Astrocyte of the spinal cord (primary cell): ENCODE data around the gene KLHL3.

Source experiments
- DNase-seq: peaks from one replicate; pipeline ENCODE4 v3.0.0; 2011; ENCODE audit warnings: low read depth, low spot score
- H3K4me3 ChIP-seq: 2 replicates; pipeline ENCODE4 v1.5.1; 2011; ENCODE audit warnings: low read depth, mild to moderate bottlenecking, low read length, moderate library complexity
- in situ Hi-C: cut with HindIII; loops from 2 replicates; pipeline ENCODE4 v1.10.0; 2017; ENCODE audit warnings: low sequenced_read_pairs
- TF ChIP-seq, protein P1 (sequence below): IDR thresholded peaks from 2 replicates; pipeline ENCODE4 v1.5.1; 2012; ENCODE audit warnings: low read depth, mild to moderate bottlenecking, low read length, inconsistent platforms

KLHL3 gene

DNA sequence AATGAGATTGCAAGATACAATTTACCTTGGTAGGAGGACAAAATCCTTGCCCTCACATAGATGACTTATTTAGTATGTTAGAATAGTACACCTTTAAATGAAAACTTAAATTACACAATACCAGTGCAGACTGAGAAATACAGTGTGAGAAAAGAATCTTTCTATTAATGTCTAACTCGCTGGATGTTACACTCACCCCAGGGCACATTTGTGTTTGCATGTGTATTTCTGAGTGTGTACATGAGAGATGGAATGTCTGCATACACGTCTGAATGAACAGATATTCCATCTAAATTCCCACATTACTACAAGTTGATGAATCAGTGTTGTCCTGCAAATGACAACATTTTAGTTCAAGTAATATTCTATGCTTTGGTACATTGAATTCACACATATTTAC is 99.8 kb downstream of the KLHL3 start:
- in situ Hi-C loops = no loop called here
- no peak overlapping the region for H3K4me3 ChIP-seq
- DNase-seq = no peak
- TF ChIP-seq, protein P1, sequence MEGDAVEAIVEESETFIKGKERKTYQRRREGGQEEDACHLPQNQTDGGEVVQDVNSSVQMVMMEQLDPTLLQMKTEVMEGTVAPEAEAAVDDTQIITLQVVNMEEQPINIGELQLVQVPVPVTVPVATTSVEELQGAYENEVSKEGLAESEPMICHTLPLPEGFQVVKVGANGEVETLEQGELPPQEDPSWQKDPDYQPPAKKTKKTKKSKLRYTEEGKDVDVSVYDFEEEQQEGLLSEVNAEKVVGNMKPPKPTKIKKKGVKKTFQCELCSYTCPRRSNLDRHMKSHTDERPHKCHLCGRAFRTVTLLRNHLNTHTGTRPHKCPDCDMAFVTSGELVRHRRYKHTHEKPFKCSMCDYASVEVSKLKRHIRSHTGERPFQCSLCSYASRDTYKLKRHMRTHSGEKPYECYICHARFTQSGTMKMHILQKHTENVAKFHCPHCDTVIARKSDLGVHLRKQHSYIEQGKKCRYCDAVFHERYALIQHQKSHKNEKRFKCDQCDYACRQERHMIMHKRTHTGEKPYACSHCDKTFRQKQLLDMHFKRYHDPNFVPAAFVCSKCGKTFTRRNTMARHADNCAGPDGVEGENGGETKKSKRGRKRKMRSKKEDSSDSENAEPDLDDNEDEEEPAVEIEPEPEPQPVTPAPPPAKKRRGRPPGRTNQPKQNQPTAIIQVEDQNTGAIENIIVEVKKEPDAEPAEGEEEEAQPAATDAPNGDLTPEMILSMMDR = no peak

DNA sequence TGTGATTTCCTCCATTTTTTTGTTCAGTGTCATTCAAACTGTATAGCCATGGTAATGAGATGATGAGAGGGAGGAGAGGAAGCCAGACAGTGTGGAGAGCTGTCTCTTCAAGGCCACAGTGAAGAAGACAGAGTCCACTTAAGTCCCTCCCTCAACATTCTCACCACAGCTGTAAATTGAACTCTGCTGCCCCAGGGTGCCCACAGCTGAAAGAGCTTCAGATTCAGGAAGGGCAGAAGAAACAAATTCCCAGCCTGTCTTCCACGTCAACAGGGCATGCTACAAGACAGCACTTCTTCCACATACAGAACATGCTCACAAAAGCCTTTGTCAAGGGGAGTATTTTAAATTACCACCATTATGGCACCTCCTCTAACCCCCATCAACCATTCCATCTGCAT is 100.4 kb downstream of the KLHL3 start:
- H3K4me3 ChIP-seq = no peak overlapping the region
- DNase-seq = peak; percentile 8
- in situ Hi-C loops = no loop called here
- TF ChIP-seq, protein P1 = no peak

DNA sequence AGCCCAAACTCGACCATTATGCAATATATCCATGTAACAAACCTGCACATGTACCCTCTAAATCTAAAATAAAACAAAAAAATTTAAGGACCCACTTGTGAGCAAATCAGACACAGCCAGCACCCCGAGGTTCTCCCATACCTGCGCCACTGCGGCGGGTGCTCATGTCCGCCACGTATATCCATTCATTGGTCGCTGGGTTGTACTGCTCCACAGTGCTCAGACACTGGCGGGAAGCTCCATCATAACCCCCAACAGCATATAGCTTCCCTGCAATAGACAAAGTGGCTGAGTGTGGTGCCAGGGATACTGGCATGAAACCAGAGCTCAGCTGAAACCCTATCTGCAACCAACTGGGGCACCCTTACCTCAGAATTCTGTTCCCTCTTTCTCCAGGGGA is 102.0 kb downstream of the KLHL3 start:
- H3K4me3 ChIP-seq = no peak overlapping the region
- in situ Hi-C loops = no loop called here
- TF ChIP-seq, protein P1 = no peak
- no peak for DNase-seq

DNA sequence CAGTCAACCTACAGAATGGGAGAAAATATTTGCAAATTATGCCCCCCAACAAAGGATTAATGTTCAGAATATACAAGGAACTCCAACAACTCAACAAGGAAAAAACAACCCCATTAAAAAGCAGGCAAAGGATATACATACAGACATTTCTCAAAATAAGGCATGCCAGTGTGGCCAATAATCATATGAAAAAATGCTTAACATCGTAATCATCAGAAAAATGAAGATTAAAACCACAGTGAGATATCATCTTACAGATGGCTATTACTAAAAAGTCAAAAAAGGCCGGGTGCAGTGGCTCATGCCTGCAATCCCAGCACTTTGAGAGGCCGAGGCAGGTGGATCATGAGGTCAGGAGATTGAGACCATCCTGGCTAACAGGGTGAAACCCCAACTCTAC is 103.2 kb downstream of the KLHL3 start:
- no peak overlapping the region for H3K4me3 ChIP-seq
- TF ChIP-seq, protein P1 = no peak
- in situ Hi-C loops = no loop called here
- DNase-seq = no peak

DNA sequence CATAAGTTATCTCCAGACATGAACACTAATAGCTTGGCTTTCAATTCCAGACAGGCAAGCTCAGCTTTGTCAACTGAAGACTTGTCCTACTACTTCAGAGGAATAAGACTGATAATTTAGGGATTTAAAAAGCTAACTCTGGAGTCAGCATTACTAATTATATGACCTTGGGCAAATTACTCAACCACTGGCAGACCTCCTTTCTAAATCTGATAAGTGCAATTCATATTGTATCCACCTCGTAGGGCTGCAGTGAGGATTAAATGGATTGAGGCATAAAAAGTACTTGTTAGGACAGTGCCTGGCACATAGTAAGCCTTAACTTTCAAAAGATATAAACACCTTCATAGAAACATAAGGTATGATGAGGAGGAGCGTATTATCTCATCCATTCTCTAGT is 104.4 kb downstream of the KLHL3 start:
- no peak for DNase-seq
- no peak overlapping the region for H3K4me3 ChIP-seq
- in situ Hi-C loops = no loop called here
- TF ChIP-seq, protein P1 = no peak

DNA sequence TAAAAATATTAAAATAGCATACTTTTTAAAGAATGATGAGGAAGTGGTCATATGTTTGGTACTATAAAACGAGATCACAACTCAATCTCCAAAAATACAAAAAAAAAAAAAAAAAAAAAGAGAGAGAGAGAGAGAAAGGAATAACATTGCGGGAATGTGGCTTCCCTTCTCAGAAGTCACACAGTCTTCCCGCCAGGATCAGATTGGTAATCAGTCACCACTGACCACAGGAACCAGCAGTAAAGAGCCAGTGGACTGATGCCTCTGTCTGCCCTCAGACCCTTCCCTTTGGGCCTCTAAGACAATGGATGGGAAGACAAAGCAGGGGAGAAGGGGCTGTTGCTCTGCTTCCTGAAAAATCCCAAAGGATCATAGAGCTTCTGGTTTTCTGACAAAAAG is 104.9 kb downstream of the KLHL3 start:
- TF ChIP-seq, protein P1 = no peak
- in situ Hi-C loops = no loop called here
- no peak for DNase-seq
- H3K4me3 ChIP-seq = no peak overlapping the region
